ENCODE measurements around the gene FGD1.
A peak's percentile ranks its signal among the peaks of the same experiment; 100 is the strongest.

Gene FGD1

GRCh38 chrX:54470054-54470760, 25.8 kb downstream of the FGD1 start:
- peaks cover 29% of the 10 kb centered on the region for H3K36me3 ChIP-seq (ENCODE audit: control insufficient read depth, insufficient read depth, low read length)
- no peak overlapping the region for H3K4me3 ChIP-seq (ENCODE audit: low read depth, low read length)
- H3K9me3 ChIP-seq (ENCODE audit: control insufficient read depth, insufficient read depth, low read length) = peaks cover 39% of the 10 kb centered on the region
- no peak overlapping the region for H3K27ac ChIP-seq (ENCODE audit: low read depth, low read length)
- H3K4me1 ChIP-seq (ENCODE audit: control insufficient read depth, insufficient read depth, low read length) = no peaks in the 10 kb centered on the region
- H3K27me3 ChIP-seq (ENCODE audit: control insufficient read depth, insufficient read depth, low read length) = no peaks in the 10 kb centered on the region
- no peak overlapping the region for H3K9ac ChIP-seq (ENCODE audit: low read depth, low read length)

GRCh38 chrX:54452920-54453319, 43.1 kb downstream of the FGD1 start:
- no peaks in the 10 kb centered on the region for H3K27me3 ChIP-seq (ENCODE audit: control insufficient read depth, insufficient read depth, low read length)
- no peaks in the 10 kb centered on the region for H3K4me1 ChIP-seq (ENCODE audit: control insufficient read depth, insufficient read depth, low read length)
- peaks cover 31% of the 10 kb centered on the region for H3K9me3 ChIP-seq (ENCODE audit: control insufficient read depth, insufficient read depth, low read length)
- H3K36me3 ChIP-seq (ENCODE audit: control insufficient read depth, insufficient read depth, low read length) = peaks cover 31% of the 10 kb centered on the region
- no peak overlapping the region for H3K27ac ChIP-seq (ENCODE audit: low read depth, low read length)
- no peak overlapping the region for H3K4me3 ChIP-seq (ENCODE audit: low read depth, low read length)
- no peak overlapping the region for H3K9ac ChIP-seq (ENCODE audit: low read depth, low read length)

- Histone ChIP-seq H3K27me3 (ENCODE audit: control insufficient read depth, insufficient read depth, low read length) (no peaks in the 10 kb centered on the region), H3K36me3 (ENCODE audit: control insufficient read depth, insufficient read depth, low read length) (peaks cover 21% of the 10 kb centered on the region), H3K27ac (ENCODE audit: low read depth, low read length) (no peak overlapping the region), H3K4me1 (ENCODE audit: control insufficient read depth, insufficient read depth, low read length) (no peaks in the 10 kb centered on the region), H3K9ac (ENCODE audit: low read depth, low read length) (no peak overlapping the region), H3K4me3 (ENCODE audit: low read depth, low read length) (no peak overlapping the region), H3K9me3 (ENCODE audit: control insufficient read depth, insufficient read depth, low read length) (peaks cover 23% of the 10 kb centered on the region)
Measured at GRCh38 chrX:54449929-54450328, 46.1 kb downstream of the FGD1 start.

- peaks cover 37% of the 10 kb centered on the region for H3K36me3 ChIP-seq (ENCODE audit: control insufficient read depth, insufficient read depth, low read length)
- H3K9ac ChIP-seq (ENCODE audit: low read depth, low read length) = no peak overlapping the region
- H3K4me3 ChIP-seq (ENCODE audit: low read depth, low read length) = no peak overlapping the region
- H3K9me3 ChIP-seq (ENCODE audit: control insufficient read depth, insufficient read depth, low read length) = peaks cover 22% of the 10 kb centered on the region
- no peak overlapping the region for H3K27ac ChIP-seq (ENCODE audit: low read depth, low read length)
- no peaks in the 10 kb centered on the region for H3K4me1 ChIP-seq (ENCODE audit: control insufficient read depth, insufficient read depth, low read length)
- no peaks in the 10 kb centered on the region for H3K27me3 ChIP-seq (ENCODE audit: control insufficient read depth, insufficient read depth, low read length)
Measured at GRCh38 chrX:54447461-54447860, 48.6 kb downstream of the FGD1 start.

DNA sequence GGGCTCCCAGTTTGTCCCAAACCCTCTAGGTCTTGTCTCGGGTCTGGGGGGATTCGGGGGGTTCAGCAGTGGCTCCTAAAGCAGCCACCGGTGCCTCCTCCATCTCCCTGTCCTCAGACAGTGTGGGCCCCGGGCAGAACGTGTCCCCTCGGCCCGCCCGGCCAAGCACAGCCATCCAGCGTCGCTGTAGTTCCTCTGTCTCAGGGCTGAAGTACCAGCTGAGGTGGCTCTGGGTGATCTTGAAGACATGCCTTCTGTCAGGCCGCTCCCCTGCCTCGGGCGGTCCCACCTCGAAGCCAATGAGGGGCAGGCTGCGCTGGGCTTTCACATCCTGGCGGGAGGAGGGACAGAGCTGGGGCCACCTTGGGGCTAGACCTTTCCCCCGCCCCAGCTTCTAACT, 50.0 kb downstream of the FGD1 start:
- no peak overlapping the region for H3K4me3 ChIP-seq (ENCODE audit: low read depth, low read length)
- peaks cover 22% of the 10 kb centered on the region for H3K9me3 ChIP-seq (ENCODE audit: control insufficient read depth, insufficient read depth, low read length)
- H3K36me3 ChIP-seq (ENCODE audit: control insufficient read depth, insufficient read depth, low read length) = peaks cover 37% of the 10 kb centered on the region
- H3K4me1 ChIP-seq (ENCODE audit: control insufficient read depth, insufficient read depth, low read length) = no peaks in the 10 kb centered on the region
- H3K9ac ChIP-seq (ENCODE audit: low read depth, low read length) = no peak overlapping the region
- no peaks in the 10 kb centered on the region for H3K27me3 ChIP-seq (ENCODE audit: control insufficient read depth, insufficient read depth, low read length)
- H3K27ac ChIP-seq (ENCODE audit: low read depth, low read length) = no peak overlapping the region

DNA sequence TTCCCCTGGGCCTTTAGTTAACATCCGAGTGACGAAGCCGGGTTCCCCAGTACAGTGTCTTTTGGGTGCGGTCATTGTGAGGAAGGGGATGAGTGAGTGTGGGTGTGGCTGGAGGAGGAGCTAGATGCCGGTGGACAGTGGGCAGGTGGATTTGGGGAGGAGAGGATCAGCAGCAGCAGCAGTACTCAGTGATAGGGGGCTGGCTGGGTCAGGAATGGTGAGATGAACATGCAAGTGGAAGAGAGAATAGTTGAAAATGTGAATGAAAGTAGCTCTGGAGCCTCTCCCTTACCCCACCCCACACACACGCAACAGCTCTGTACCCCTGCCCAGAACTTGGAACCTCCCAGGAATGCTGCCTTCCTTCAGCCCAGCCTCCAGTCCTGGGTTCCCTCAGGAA, 51.3 kb downstream of the FGD1 start:
- Histone ChIP-seq H3K27me3 (ENCODE audit: control insufficient read depth, insufficient read depth, low read length) (no peaks in the 10 kb centered on the region), H3K36me3 (ENCODE audit: control insufficient read depth, insufficient read depth, low read length) (peaks cover 33% of the 10 kb centered on the region), H3K9me3 (ENCODE audit: control insufficient read depth, insufficient read depth, low read length) (peaks cover 18% of the 10 kb centered on the region; the same call in 1 of the 2 replicates), H3K4me3 (ENCODE audit: low read depth, low read length) (no peak overlapping the region), H3K4me1 (ENCODE audit: control insufficient read depth, insufficient read depth, low read length) (no peaks in the 10 kb centered on the region), H3K27ac (ENCODE audit: low read depth, low read length) (no peak overlapping the region), H3K9ac (ENCODE audit: low read depth, low read length) (no peak overlapping the region)

- H3K27me3 ChIP-seq (ENCODE audit: control insufficient read depth, insufficient read depth, low read length) = no peaks in the 10 kb centered on the region
- peaks cover 19% of the 10 kb centered on the region; the same call in 1 of the 2 replicates for H3K9me3 ChIP-seq (ENCODE audit: control insufficient read depth, insufficient read depth, low read length)
- H3K4me1 ChIP-seq (ENCODE audit: control insufficient read depth, insufficient read depth, low read length) = no peaks in the 10 kb centered on the region
- H3K4me3 ChIP-seq (ENCODE audit: low read depth, low read length) = no peak overlapping the region
- H3K27ac ChIP-seq (ENCODE audit: low read depth, low read length) = no peak overlapping the region
- no peak overlapping the region for H3K9ac ChIP-seq (ENCODE audit: low read depth, low read length)
- peaks cover 20% of the 10 kb centered on the region for H3K36me3 ChIP-seq (ENCODE audit: control insufficient read depth, insufficient read depth, low read length)
Measured at GRCh38 chrX:54442790-54443189, 53.2 kb downstream of the FGD1 start.

GRCh38 chrX:54439960-54440871, 55.8 kb downstream of the FGD1 start, which contains the start of gene TSR2:
Gene TSR2 (plus strand): TSS chrX:54440404. CDS start chrX:54440422, 18 bp downstream.
- Histone ChIP-seq H3K4me1 (ENCODE audit: control insufficient read depth, insufficient read depth, low read length) (no peaks in the 10 kb centered on the region), H3K27me3 (ENCODE audit: control insufficient read depth, insufficient read depth, low read length) (no peaks in the 10 kb centered on the region), H3K9me3 (ENCODE audit: control insufficient read depth, insufficient read depth, low read length) (peaks cover 14% of the 10 kb centered on the region; the same call in 1 of the 2 replicates), H3K4me3 (ENCODE audit: low read depth, low read length) (peak within 1 kb of the TSS; percentile 86), H3K27ac (ENCODE audit: low read depth, low read length) (peak within 1 kb of the TSS; percentile 68), H3K9ac (ENCODE audit: low read depth, low read length) (peak within 1 kb of the TSS; percentile 84), H3K36me3 (ENCODE audit: control insufficient read depth, insufficient read depth, low read length) (peaks cover 18% of the 10 kb centered on the region)

GRCh38 chrX:54435121-54435520, 60.9 kb downstream of the FGD1 start:
- no peaks in the 10 kb centered on the region for H3K4me1 ChIP-seq (ENCODE audit: control insufficient read depth, insufficient read depth, low read length)
- no peak overlapping the region for H3K4me3 ChIP-seq (ENCODE audit: low read depth, low read length)
- peaks cover 12% of the 10 kb centered on the region; the same call in 1 of the 2 replicates for H3K9me3 ChIP-seq (ENCODE audit: control insufficient read depth, insufficient read depth, low read length)
- no peaks in the 10 kb centered on the region for H3K27me3 ChIP-seq (ENCODE audit: control insufficient read depth, insufficient read depth, low read length)
- H3K36me3 ChIP-seq (ENCODE audit: control insufficient read depth, insufficient read depth, low read length) = no peaks in the 10 kb centered on the region
- no peak overlapping the region for H3K9ac ChIP-seq (ENCODE audit: low read depth, low read length)
- no peak overlapping the region for H3K27ac ChIP-seq (ENCODE audit: low read depth, low read length)

GRCh38 chrX:54430519-54430918, 65.5 kb downstream of the FGD1 start:
- H3K9me3 ChIP-seq (ENCODE audit: control insufficient read depth, insufficient read depth, low read length) = peaks cover 12% of the 10 kb centered on the region; the same call in 1 of the 2 replicates
- no peak overlapping the region for H3K9ac ChIP-seq (ENCODE audit: low read depth, low read length)
- no peaks in the 10 kb centered on the region for H3K4me1 ChIP-seq (ENCODE audit: control insufficient read depth, insufficient read depth, low read length)
- H3K27ac ChIP-seq (ENCODE audit: low read depth, low read length) = no peak overlapping the region
- H3K36me3 ChIP-seq (ENCODE audit: control insufficient read depth, insufficient read depth, low read length) = no peaks in the 10 kb centered on the region
- no peak overlapping the region for H3K4me3 ChIP-seq (ENCODE audit: low read depth, low read length)
- no peaks in the 10 kb centered on the region for H3K27me3 ChIP-seq (ENCODE audit: control insufficient read depth, insufficient read depth, low read length)

Measured in HUES48 (cell line).